Heart left ventricle (tissue), 13 donors: ENCODE data around the gene CEP89.

ENCODE experiments used
- POLR2A ChIP-seq, 2 donors: fragments of 450-650 bp; IDR thresholded peaks; one replicate each; pipeline ENCODE4 v1.6.1; 2017; ENCODE audit warnings: antibody characterized with exemption in 2 of 2, mild to moderate bottlenecking in 2 of 2, moderate library complexity in 2 of 2
- TF ChIP-seq, protein P1 (sequence below), 12 donors: fragments of 200-600 bp; sonication (generic) in 4 of 12; IDR thresholded peaks; one replicate each; pipeline versions ENCODE4 v1.5.0 to v1.8.0; 2018 to 2022; ENCODE audit warnings: antibody characterized with exemption in 12 of 12, mild to moderate bottlenecking in 5 of 12
- donor health status: ischemic (EF 13 %, LVEDD 7.1; RV severe dilation, severe dysfunction).
- donor health status: DM: no; HTN: yes; CAD: no.
- donor health status: DM: no; HTN: no; CAD: no.
- donor health status: ischemic (EF 25% LVEDD 6.9; RV normal size, moderate dysfunction).
- donor health status: ischemic (EF 25% LVEDD 5.7; RV mildly dilated, moderate dysfunction).
- donor health status: ischemic (EF 35%, LVEDD 5.7; RV mildly dilated, moderate dysfunction).
- donor health status: nonischemic (EF 11% LVEDD 7.7; RV severe dilation, severe dysfunction).
- donor health status: DM: yes; HTN: yes; CAD: no.
- donor health status: PGD.
- donor health status: ischemic (EF 29% LVEDD 5.4; RV normal size, mild dysfunction).
- donor health status: nonischemic (EF 23%, LVEDD 6.1; RV moderate dilation, normal function).

DNA sequence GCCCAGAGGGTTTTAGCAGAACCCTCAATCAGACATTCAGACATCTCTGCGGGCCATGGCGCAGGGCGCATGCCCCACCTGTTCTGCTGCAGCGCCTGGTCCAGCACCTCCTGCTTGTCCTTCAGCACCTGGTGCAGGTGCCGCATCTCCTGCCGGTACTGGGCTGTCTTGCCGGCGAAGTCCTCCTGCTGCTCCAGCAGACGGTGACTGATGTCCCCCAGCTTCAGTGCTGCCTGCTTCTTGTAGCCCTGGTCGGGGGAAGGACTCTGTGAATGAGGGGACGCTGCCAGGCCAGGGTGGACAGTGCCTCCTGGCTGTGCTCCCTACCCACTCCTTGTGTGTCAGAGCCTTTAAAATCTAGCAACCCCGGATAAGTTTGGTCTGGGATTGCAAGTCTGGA is 90.0 kb downstream of the CEP89 start:
- TF ChIP-seq POLR2A (IDR thresholded peaks at IDR 0.05), result no peak
- TF ChIP-seq, protein P1, sequence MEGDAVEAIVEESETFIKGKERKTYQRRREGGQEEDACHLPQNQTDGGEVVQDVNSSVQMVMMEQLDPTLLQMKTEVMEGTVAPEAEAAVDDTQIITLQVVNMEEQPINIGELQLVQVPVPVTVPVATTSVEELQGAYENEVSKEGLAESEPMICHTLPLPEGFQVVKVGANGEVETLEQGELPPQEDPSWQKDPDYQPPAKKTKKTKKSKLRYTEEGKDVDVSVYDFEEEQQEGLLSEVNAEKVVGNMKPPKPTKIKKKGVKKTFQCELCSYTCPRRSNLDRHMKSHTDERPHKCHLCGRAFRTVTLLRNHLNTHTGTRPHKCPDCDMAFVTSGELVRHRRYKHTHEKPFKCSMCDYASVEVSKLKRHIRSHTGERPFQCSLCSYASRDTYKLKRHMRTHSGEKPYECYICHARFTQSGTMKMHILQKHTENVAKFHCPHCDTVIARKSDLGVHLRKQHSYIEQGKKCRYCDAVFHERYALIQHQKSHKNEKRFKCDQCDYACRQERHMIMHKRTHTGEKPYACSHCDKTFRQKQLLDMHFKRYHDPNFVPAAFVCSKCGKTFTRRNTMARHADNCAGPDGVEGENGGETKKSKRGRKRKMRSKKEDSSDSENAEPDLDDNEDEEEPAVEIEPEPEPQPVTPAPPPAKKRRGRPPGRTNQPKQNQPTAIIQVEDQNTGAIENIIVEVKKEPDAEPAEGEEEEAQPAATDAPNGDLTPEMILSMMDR (IDR thresholded peaks at IDR 0.05), result no peak
